H1 (cell line): ENCODE results near the gene PSORS1C2. TPM values are rescaled to one million over a fixed set of nuclear protein-coding genes. Genes with fewer than 3 reads are reported as not detected.

Experiments used
- CTCF ChIA-PET: fragments of 300-600 bp; sonication (Branson Sonifier 250); formaldehyde crosslinking; loops from one replicate; lab custom pipeline; 2021; ENCODE audit not compliant: partially characterized antibody; lab: Charles Lee
- POLR2A ChIA-PET: fragments of 300-600 bp; sonication (Branson Sonifier 250); formaldehyde crosslinking; loops from one replicate; lab custom pipeline; 2021; ENCODE audit warnings: inconsistent platforms; ENCODE audit not compliant: partially characterized antibody; lab: Charles Lee
- DNase-seq, 2 experiments: peaks; one replicate each; pipeline versions ENCODE4 v3.0.0 to v3.0.0-alpha.2; 2010 to 2022; ENCODE audit warnings: low spot score in 2 of 2, low read depth in 1 of 2, mixed read lengths in 1 of 2
- FAIRE-seq: peaks from 2 replicates; lab custom pipeline; 2011; peaks lifted over from hg19 to GRCh38; lab: Jason Lieb, UNC
- H2AFZ ChIP-seq: 2 replicates; pipeline ENCODE4 v1.8.1; 2012; ENCODE audit warnings: low read length, inconsistent platforms
- H2AK5ac ChIP-seq: 2 replicates; pipeline ENCODE4 v1.6.1; 2013; ENCODE audit warnings: low read depth, low read length
- H2BK120ac ChIP-seq: replicated peaks from 2 replicates; pipeline ENCODE3; 2013; ENCODE audit warnings: low read depth, low read length, inconsistent platforms
- H2BK12ac ChIP-seq: 2 replicates; pipeline ENCODE4 v1.6.1; 2013; ENCODE audit warnings: low read depth, low read length
- H2BK15ac ChIP-seq: 2 replicates; pipeline ENCODE4 v1.6.1; 2013; ENCODE audit warnings: low read length
- H2BK20ac ChIP-seq: 2 replicates; pipeline ENCODE4 v1.6.1; 2013; ENCODE audit warnings: low read length
- H2BK5ac ChIP-seq: 2 replicates; pipeline ENCODE4 v1.6.1; 2013; ENCODE audit warnings: low read depth, low read length
- H3K14ac ChIP-seq: 2 replicates; pipeline ENCODE4 v1.6.1; 2013; ENCODE audit warnings: inconsistent platforms; ENCODE audit not compliant: insufficient read length
- H3K18ac ChIP-seq: 2 replicates; pipeline ENCODE4 v1.6.1; 2013; ENCODE audit warnings: low read length; ENCODE audit errors: extremely low read depth
- H3K23ac ChIP-seq: 2 replicates; pipeline ENCODE4 v1.6.1; 2013; ENCODE audit warnings: inconsistent platforms; ENCODE audit not compliant: insufficient read length
- H3K23me2 ChIP-seq: 2 replicates; pipeline ENCODE4 v1.6.1; 2013; ENCODE audit warnings: low read depth, low read length
- H3K27ac ChIP-seq: 2 replicates; pipeline ENCODE4 v1.6.1; 2011; ENCODE audit warnings: low read depth, low read length, inconsistent platforms
- H3K27me3 ChIP-seq, 4 experiments: replicated peaks in 1 of 4; 1 replicate in 1 of 4; 2 replicates in 3 of 4; pipeline versions ENCODE4 v1.6.1 to v1.8.1; 2011 to 2013; ENCODE audit warnings: low read length in 3 of 4, mild to moderate bottlenecking in 3 of 4, inconsistent platforms in 2 of 4, mixed read lengths in 2 of 4, moderate library complexity in 1 of 4; ENCODE audit not compliant: control insufficient read depth in 3 of 4, insufficient read depth in 3 of 4; ENCODE audit errors: extremely low read depth in 1 of 4
- H3K36me3 ChIP-seq, 4 experiments: 2 replicates each; pipeline versions ENCODE4 v1.6.1 to v1.8.1; 2011 to 2013; ENCODE audit warnings: mild to moderate bottlenecking in 4 of 4, low read length in 3 of 4, moderate library complexity in 2 of 4, control low read depth in 1 of 4, inconsistent platforms in 1 of 4; ENCODE audit not compliant: insufficient read depth in 4 of 4, control insufficient read depth in 2 of 4
- H3K4ac ChIP-seq: replicated peaks from 2 replicates; pipeline ENCODE3; 2013; ENCODE audit warnings: low read length, low read depth, mixed read lengths, inconsistent platforms; ENCODE audit not compliant: insufficient read length
- H3K4me1 ChIP-seq, 4 experiments: replicated peaks in 1 of 4; 1 replicate in 1 of 4; 2 replicates in 3 of 4; pipeline versions ENCODE4 v1.6.1 to v1.8.1; 2011 to 2013; ENCODE audit warnings: low read length in 3 of 4, inconsistent platforms in 2 of 4, mixed read lengths in 1 of 4; ENCODE audit not compliant: insufficient read depth in 4 of 4, control insufficient read depth in 3 of 4
- H3K4me2 ChIP-seq, 2 experiments: 2 replicates each; pipeline versions ENCODE4 v1.6.1 to v1.8.1; 2011 to 2013; ENCODE audit warnings: low read depth in 2 of 2, low read length in 2 of 2, control low read depth in 1 of 2, inconsistent platforms in 1 of 2, mild to moderate bottlenecking in 1 of 2; ENCODE audit not compliant: insufficient read depth in 1 of 2
- H3K4me3 ChIP-seq, 4 experiments: fragments of 200-600, 300-600 bp in 1 of 4; sonication (generic), shearing (Covaris generic), sonication (Bioruptor Twin) in 1 of 4; 2 replicates each; pipeline versions ENCODE4 v1.5.1 to v1.8.1; 2011 to 2016; ENCODE audit warnings: low read length in 4 of 4, low read depth in 3 of 4, control low read depth in 2 of 4, inconsistent platforms in 2 of 4, mild to moderate bottlenecking in 2 of 4, mixed read lengths in 1 of 4, moderate library complexity in 1 of 4; ENCODE audit not compliant: insufficient read depth in 2 of 4; ENCODE audit errors: extremely low read depth in 1 of 4
- H3K56ac ChIP-seq: replicated peaks from 2 replicates; pipeline ENCODE3; 2013; ENCODE audit warnings: low read depth, mild to moderate bottlenecking, mixed read lengths, low read length, inconsistent platforms; ENCODE audit not compliant: insufficient read length
- H3K79me1 ChIP-seq: 2 replicates; pipeline ENCODE4 v1.6.1; 2013; ENCODE audit warnings: low read depth, low read length, control low read depth
- H3K79me2 ChIP-seq, 2 experiments: 2 replicates each; pipeline versions ENCODE4 v1.6.1 to v1.8.1; 2012 to 2013; ENCODE audit warnings: low read length in 2 of 2, mild to moderate bottlenecking in 2 of 2, inconsistent platforms in 1 of 2; ENCODE audit not compliant: insufficient read depth in 2 of 2, control insufficient read depth in 1 of 2
- H3K9ac ChIP-seq, 4 experiments: replicated peaks in 1 of 4; 1 replicate in 1 of 4; 2 replicates in 3 of 4; pipeline versions ENCODE4 v1.6.1 to v1.8.1; 2011 to 2013; ENCODE audit warnings: low read depth in 3 of 4, low read length in 3 of 4, control low read depth in 2 of 4, mild to moderate bottlenecking in 2 of 4, moderate library complexity in 2 of 4, inconsistent platforms in 1 of 4; ENCODE audit errors: extremely low read depth in 1 of 4
- H3K9me3 ChIP-seq, 2 experiments: 2 replicates each; pipeline versions ENCODE4 v1.6.1 to v1.8.1; 2012 to 2013; ENCODE audit warnings: mild to moderate bottlenecking in 2 of 2, moderate library complexity in 2 of 2, control low read depth in 1 of 2, inconsistent platforms in 1 of 2, low read depth in 1 of 2, low read length in 1 of 2, mixed read lengths in 1 of 2; ENCODE audit not compliant: insufficient read depth in 2 of 2
- H4K20me1 ChIP-seq, 2 experiments: replicated peaks in 1 of 2; 2 replicates each; pipeline versions ENCODE3 to v1.8.1; 2011 to 2013; ENCODE audit warnings: inconsistent platforms in 2 of 2, low read length in 2 of 2, mild to moderate bottlenecking in 1 of 2; ENCODE audit not compliant: insufficient read depth in 2 of 2, control insufficient read depth in 1 of 2
- H4K5ac ChIP-seq: 2 replicates; pipeline ENCODE4 v1.6.1; 2013; ENCODE audit warnings: low read length, low read depth, mixed read lengths, inconsistent platforms; ENCODE audit not compliant: insufficient read length
- H4K8ac ChIP-seq: 2 replicates; pipeline ENCODE4 v1.8.0; 2013; ENCODE audit warnings: mild to moderate bottlenecking, moderate library complexity, low read length, inconsistent platforms; ENCODE audit not compliant: insufficient read depth; ENCODE audit errors: extremely low read depth
- H4K91ac ChIP-seq: replicated peaks from 2 replicates; pipeline ENCODE3; 2013; ENCODE audit warnings: low read length, mixed read lengths, inconsistent platforms; ENCODE audit not compliant: insufficient read length
- BCL11A ChIP-seq, 2 experiments: IDR thresholded peaks; one replicate each; pipeline ENCODE4 v1.6.1; 2011; ENCODE audit warnings: low read depth in 2 of 2, low read length in 2 of 2, mild to moderate bottlenecking in 2 of 2
- CHD1 ChIP-seq: IDR thresholded peaks from 2 replicates; pipeline ENCODE4 v1.6.1; 2012; ENCODE audit warnings: low read depth, low read length, improper control_type of control experiment
- TAF1 ChIP-seq: IDR thresholded peaks from 2 replicates; pipeline ENCODE4 v1.6.1; 2011; ENCODE audit warnings: mild to moderate bottlenecking, low read depth, low read length
- polyA plus RNA-seq, 7 experiments: library from polyadenylated mRNA; depleted of rRNA in 3 of 7; stranded (reverse) in 5 of 7; unstranded in 2 of 7; fragments of >200 nt in 5 of 7; fragments of 200-250 nt in 2 of 7; gene quantifications; 1 replicate in 5 of 7; 2 replicates in 1 of 7; 4 replicates in 1 of 7; pipeline versions ENCODE4 v1.2.1 to v1.2.3, GENCODE V29; 2011 to 2013; ENCODE audit warnings: missing spikeins in 2 of 7, mixed read lengths in 2 of 7
- total RNA-seq: library from RNA; stranded (reverse); fragmentation: NEBNext Ultra II Directional; extraction: Animal tissue kit (Norgen Biotek cat#: 25700); gene quantifications from 2 replicates; pipeline ENCODE4 v1.2.1, GENCODE V29; 2021

The PSORS1C2 gene
- total and polyA plus RNA-seq, 2 of the 8 experiments (the other 6 are each of a cell fraction or from before 2014, with no cell fraction given), result 0.11 TPM; not detected in 1

GRCh38 chr6:31163922-31164321, 25.1 kb upstream of the PSORS1C2 start:
- Histone ChIP-seq H4K20me1 (peaks cover 5 to 18% of the 10 kb centered on the region in 2 experiments), H2AK5ac (no peak overlapping the region), H3K4me3 (no peak overlapping the region), H3K9me3 (no peaks in the 10 kb centered on the region), H3K23ac (no peak overlapping the region), H3K18ac (no peak overlapping the region), H3K14ac (no peak overlapping the region), H2BK12ac (no peak overlapping the region), H3K56ac (no peak overlapping the region), H4K5ac (no peak overlapping the region), H2BK120ac (no peak overlapping the region), H3K79me2 (peaks cover 13 to 35% of the 10 kb centered on the region in 2 experiments), H2BK20ac (no peak overlapping the region), H4K8ac (no peak overlapping the region), H3K9ac (no peak overlapping the region), H4K91ac (no peak overlapping the region), H3K27ac (no peak overlapping the region), H2AFZ (no peak overlapping the region), H3K23me2 (peaks cover 9% of the 10 kb centered on the region), H3K79me1 (peaks cover 6% of the 10 kb centered on the region), H3K36me3 (peaks cover 14 to 38% (median 23%) of the 10 kb centered on the region in 4 experiments), H2BK15ac (no peak overlapping the region), H3K27me3 (no peaks in the 10 kb centered on the region), H3K4ac (no peak overlapping the region), H2BK5ac (no peak overlapping the region), H3K4me2 (no peak overlapping the region), H3K4me1 (peaks cover 0 to 21% (median 12%) of the 10 kb centered on the region in 4 experiments; a peak in 6 of 7 replicates)
- ChIA-PET CTCF (interaction anchor here (0.6 to 6.3 kb wide), 5 partner anchors 23 to 576 kb away, joined by 3 to 45 read pairs (median 4); no protein-coding TSS in a partner anchor), POLR2A (interaction anchor here (0.5 to 68.5 kb wide), 5 partner anchors 5 to 280 kb away, joined by 3 to 2251 read pairs (median 4); partner anchors contain the start of genes CCHCR1, CDSN, DDR1 and POU5F1)
- FAIRE-seq (no peak), DNase-seq (no peak)
- TF ChIP-seq CHD1 (no peak), TAF1 (no peak), BCL11A (IDR thresholded peaks at IDR 0.05; ENCODE audit: low read depth in 2 of 2, low read length in 2 of 2) (no peak)
